ENCODE results near the gene RNU6-7. TPM values are rescaled to one million over a fixed set of nuclear protein-coding genes. Genes with fewer than 3 reads are reported as not detected.

RNU6-7 gene
- total RNA-seq, 1 experiment from 2014 or later = not detected

DNA sequence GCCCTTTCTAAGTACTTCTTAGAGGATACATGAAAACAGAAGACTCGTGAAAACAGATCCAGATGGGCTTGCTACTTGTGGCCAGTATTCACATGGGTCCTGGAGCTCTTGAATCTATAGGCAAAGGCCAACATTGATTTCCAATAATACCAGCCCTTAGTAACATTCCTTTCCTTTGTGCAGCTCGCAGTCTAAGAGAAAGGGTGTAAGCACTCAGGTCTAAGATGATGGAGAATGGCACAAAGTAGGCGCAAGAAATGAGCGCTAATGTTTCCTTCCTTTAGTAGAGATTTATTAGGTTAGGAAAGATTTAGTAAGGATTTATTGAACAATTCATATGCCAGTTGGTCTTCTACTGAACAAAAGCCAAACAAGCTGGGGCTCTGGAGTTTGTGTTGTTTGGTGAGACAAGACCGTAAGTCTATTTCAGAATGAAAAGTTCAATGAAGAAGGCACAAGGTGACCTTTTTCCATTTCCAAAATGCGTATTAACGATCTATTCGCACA is 699 bp downstream of the RNU6-7 start:
- TF ChIP-seq, protein P1, sequence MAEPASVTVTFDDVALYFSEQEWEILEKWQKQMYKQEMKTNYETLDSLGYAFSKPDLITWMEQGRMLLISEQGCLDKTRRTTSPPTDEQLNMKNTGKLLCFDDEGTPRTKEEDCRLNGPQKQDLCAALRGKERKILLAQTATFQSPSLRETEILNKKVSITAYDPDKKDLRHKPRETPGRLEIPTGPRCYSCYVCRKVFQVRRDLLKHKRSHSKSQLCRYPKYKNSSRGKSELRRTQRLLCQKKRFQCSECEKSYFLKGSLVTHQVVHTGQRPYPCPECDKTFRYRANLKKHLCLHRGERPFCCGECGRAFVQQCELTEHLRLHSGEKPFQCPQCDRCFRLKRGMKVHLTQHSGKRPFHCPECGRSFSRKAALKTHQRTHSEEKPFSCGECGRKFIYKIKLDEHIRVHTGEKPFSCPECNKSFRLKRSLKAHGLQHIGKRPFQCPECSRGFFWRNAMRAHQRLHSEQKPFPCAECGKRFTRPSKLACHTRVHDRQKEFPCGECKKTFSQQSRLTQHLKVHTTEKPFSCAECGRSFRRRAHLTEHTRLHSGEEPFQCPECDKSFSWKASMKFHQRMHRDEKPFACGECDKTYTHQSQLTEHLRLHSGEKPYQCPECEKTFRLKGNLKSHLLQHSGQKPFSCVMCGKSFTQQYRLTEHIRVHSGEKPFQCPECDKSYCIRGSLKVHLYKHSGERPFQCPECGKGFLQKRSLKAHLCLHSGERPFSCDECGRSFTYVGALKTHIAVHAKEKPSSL (CRISPR knock-in tag; conservative IDR thresholded peaks at IDR 0.05) = no peak
- TF ChIP-seq, protein P2, sequence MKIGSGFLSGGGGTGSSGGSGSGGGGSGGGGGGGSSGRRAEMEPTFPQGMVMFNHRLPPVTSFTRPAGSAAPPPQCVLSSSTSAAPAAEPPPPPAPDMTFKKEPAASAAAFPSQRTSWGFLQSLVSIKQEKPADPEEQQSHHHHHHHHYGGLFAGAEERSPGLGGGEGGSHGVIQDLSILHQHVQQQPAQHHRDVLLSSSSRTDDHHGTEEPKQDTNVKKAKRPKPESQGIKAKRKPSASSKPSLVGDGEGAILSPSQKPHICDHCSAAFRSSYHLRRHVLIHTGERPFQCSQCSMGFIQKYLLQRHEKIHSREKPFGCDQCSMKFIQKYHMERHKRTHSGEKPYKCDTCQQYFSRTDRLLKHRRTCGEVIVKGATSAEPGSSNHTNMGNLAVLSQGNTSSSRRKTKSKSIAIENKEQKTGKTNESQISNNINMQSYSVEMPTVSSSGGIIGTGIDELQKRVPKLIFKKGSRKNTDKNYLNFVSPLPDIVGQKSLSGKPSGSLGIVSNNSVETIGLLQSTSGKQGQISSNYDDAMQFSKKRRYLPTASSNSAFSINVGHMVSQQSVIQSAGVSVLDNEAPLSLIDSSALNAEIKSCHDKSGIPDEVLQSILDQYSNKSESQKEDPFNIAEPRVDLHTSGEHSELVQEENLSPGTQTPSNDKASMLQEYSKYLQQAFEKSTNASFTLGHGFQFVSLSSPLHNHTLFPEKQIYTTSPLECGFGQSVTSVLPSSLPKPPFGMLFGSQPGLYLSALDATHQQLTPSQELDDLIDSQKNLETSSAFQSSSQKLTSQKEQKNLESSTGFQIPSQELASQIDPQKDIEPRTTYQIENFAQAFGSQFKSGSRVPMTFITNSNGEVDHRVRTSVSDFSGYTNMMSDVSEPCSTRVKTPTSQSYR (CRISPR knock-in tag; IDR thresholded peaks at IDR 0.05) = no peak
- TF ChIP-seq, protein P3, sequence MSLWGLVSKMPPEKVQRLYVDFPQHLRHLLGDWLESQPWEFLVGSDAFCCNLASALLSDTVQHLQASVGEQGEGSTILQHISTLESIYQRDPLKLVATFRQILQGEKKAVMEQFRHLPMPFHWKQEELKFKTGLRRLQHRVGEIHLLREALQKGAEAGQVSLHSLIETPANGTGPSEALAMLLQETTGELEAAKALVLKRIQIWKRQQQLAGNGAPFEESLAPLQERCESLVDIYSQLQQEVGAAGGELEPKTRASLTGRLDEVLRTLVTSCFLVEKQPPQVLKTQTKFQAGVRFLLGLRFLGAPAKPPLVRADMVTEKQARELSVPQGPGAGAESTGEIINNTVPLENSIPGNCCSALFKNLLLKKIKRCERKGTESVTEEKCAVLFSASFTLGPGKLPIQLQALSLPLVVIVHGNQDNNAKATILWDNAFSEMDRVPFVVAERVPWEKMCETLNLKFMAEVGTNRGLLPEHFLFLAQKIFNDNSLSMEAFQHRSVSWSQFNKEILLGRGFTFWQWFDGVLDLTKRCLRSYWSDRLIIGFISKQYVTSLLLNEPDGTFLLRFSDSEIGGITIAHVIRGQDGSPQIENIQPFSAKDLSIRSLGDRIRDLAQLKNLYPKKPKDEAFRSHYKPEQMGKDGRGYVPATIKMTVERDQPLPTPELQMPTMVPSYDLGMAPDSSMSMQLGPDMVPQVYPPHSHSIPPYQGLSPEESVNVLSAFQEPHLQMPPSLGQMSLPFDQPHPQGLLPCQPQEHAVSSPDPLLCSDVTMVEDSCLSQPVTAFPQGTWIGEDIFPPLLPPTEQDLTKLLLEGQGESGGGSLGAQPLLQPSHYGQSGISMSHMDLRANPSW (CRISPR knock-in tag; conservative IDR thresholded peaks at IDR 0.05; ENCODE audit: low read depth) = no peak
- TF ChIP-seq FOXJ3 (CRISPR knock-in tag; IDR thresholded peaks at IDR 0.05; ENCODE audit: borderline replicate concordance) (no peak), HMGA2 (CRISPR knock-in tag; IDR thresholded peaks at IDR 0.05) (no peak), CREB1 (CRISPR knock-in tag; IDR thresholded peaks at IDR 0.05) (no peak), ZNF219 (CRISPR knock-in tag; IDR thresholded peaks at IDR 0.05; ENCODE audit: borderline replicate concordance) (no peak), IRF2 (CRISPR knock-in tag; IDR thresholded peaks at IDR 0.05; ENCODE audit: borderline replicate concordance, low read depth) (no peak), CREM (CRISPR knock-in tag; IDR thresholded peaks at IDR 0.05) (no peak), ZNF317 (CRISPR knock-in tag; IDR thresholded peaks at IDR 0.05; ENCODE audit: borderline replicate concordance, low read depth) (no peak), ZNF121 (CRISPR knock-in tag; IDR thresholded peaks at IDR 0.05) (no peak), FOXK1 (CRISPR knock-in tag; IDR thresholded peaks at IDR 0.05) (no peak)
- TF ChIP-seq, protein P4, sequence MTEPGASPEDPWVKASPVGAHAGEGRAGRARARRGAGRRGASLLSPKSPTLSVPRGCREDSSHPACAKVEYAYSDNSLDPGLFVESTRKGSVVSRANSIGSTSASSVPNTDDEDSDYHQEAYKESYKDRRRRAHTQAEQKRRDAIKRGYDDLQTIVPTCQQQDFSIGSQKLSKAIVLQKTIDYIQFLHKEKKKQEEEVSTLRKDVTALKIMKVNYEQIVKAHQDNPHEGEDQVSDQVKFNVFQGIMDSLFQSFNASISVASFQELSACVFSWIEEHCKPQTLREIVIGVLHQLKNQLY (CRISPR knock-in tag; IDR thresholded peaks at IDR 0.05) = no peak
- TF ChIP-seq, protein P5, sequence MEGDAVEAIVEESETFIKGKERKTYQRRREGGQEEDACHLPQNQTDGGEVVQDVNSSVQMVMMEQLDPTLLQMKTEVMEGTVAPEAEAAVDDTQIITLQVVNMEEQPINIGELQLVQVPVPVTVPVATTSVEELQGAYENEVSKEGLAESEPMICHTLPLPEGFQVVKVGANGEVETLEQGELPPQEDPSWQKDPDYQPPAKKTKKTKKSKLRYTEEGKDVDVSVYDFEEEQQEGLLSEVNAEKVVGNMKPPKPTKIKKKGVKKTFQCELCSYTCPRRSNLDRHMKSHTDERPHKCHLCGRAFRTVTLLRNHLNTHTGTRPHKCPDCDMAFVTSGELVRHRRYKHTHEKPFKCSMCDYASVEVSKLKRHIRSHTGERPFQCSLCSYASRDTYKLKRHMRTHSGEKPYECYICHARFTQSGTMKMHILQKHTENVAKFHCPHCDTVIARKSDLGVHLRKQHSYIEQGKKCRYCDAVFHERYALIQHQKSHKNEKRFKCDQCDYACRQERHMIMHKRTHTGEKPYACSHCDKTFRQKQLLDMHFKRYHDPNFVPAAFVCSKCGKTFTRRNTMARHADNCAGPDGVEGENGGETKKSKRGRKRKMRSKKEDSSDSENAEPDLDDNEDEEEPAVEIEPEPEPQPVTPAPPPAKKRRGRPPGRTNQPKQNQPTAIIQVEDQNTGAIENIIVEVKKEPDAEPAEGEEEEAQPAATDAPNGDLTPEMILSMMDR (IDR thresholded peaks at IDR 0.05) = no peak
- TF ChIP-seq, protein P6, sequence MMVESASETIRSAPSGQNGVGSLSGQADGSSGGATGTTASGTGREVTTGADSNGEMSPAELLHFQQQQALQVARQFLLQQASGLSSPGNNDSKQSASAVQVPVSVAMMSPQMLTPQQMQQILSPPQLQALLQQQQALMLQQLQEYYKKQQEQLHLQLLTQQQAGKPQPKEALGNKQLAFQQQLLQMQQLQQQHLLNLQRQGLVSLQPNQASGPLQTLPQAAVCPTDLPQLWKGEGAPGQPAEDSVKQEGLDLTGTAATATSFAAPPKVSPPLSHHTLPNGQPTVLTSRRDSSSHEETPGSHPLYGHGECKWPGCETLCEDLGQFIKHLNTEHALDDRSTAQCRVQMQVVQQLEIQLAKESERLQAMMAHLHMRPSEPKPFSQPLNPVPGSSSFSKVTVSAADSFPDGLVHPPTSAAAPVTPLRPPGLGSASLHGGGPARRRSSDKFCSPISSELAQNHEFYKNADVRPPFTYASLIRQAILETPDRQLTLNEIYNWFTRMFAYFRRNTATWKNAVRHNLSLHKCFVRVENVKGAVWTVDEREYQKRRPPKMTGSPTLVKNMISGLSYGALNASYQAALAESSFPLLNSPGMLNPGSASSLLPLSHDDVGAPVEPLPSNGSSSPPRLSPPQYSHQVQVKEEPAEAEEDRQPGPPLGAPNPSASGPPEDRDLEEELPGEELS (CRISPR knock-in tag; IDR thresholded peaks at IDR 0.05) = no peak
- no peak for ATAC-seq
- no peak for DNase-seq (ENCODE audit: low spot score)
- Mint-ChIP-seq H3K4me1 (peaks cover 20% of the 10 kb centered on the region), H3K4me3 (peak overlapping the region; percentile 94), H3K36me3 (no peaks in the 10 kb centered on the region), H3K27me3 (ENCODE audit: low read depth) (peaks cover 15% of the 10 kb centered on the region), H3K9me3 (no peaks in the 10 kb centered on the region), H3K27ac (no peak overlapping the region)
- ChIA-PET CTCF (interaction anchor here (1.3 to 1.6 kb wide), 2 partner anchors 52 to 125 kb away, joined by 4 to 7 read pairs; partner anchors contain the start of gene ARHGAP5), POLR2A (interaction anchor here (2.3 kb wide), 1 partner anchor 126 kb away, joined by 11 read pairs; the partner anchor contains the start of gene ARHGAP5)
